ENCODE results near the gene GP1BA.
A peak's percentile ranks its signal among the peaks of the same experiment; 100 is the strongest.

GP1BA gene

GRCh38 chr17:4978726-4979125 is 46.6 kb downstream of the GP1BA start:
- DNase-seq: peak; percentile 69 to 72

- DNase-seq: peak; percentile 25 to 42
Measured at GRCh38 chr17:4980644-4981216, 48.7 kb downstream of the GP1BA start.

- DNase-seq: no peak
Measured at GRCh38 chr17:4982305-4982704, 50.2 kb downstream of the GP1BA start.
